Measurements from ENCODE around the gene GABRB2.
"Not testable (repeated sequence)": the region's sequence is repeated elsewhere in the genome, so short reads cannot be mapped to it uniquely, and the experiment has no call there.

Gene GABRB2

DNA sequence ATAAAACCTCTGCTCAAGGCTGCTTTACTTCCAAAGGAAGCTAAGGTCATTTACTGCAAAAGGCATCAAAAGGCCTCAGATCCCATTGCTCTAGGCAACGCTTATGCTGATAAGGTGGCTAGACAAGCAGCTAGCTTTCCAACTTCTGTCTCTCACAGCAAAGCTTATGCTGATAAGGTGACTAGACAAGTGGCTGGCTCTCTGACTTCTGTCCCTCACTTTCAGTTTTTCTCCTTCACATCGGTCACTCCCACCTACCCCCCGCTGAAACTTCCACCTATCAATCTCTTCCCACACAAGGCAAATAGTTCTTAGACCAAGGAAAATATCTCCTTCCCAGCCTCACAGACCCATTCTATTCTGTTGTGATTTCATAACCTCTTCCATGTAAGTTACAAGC lies 293.6 kb downstream of the GABRB2 start:
- not testable (repeated sequence) for DNase-seq (ENCODE audit: low read depth in 1 of 2, low spot score in 1 of 2)

DNA sequence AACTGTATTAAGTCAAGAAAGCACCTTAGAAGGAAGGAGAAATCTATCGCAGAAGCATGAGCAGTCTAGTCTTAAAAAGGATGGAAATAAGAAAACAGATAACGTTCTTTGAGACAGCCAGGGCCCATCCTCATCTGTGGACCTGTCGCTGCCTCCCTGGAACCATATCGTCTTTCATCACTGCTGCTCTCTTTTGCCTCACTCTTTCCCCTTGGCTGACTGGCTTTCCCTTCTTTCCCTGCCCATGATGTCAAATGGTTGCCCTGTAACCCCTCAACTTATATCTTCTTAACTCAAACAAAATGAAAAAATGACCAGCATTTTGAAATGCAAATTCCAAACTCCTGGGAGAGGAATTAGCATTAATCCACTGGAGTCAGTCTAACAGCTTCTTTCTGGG lies 299.8 kb downstream of the GABRB2 start:
- DNase-seq (ENCODE audit: low read depth in 1 of 2, low spot score in 1 of 2), result no peak

DNA sequence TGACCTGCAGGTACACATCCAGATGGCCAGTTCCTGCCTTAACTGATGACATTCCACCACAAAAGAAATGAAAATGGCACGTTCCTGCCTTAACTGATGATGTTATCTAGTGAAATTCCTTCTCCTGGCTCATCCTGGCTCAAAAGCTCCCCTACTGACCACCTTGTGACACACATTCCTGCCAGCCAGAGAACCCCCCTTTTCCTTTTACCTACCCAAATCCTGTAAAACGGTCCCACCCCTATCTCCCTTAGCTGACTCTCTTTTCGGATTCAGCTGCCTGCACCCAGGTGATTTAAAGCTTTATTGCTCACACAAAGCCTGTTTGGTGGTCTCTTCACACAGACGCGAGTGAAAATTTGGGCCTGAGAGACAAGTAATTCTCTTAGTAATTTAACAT lies 300.7 kb downstream of the GABRB2 start:
- DNase-seq (ENCODE audit: low read depth in 1 of 2, low spot score in 1 of 2), result not testable (repeated sequence)

Data from stimulated activated CD4-positive, alpha-beta T cell treated with anti-CD3 and anti-CD28 coated beads, Interleukin-15, amount 100 ng/mL, for 1 hour (primary cell).